AG08396 (cell line): ENCODE data around the gene PHF13.
A peak's percentile ranks its signal among the peaks of the same experiment; 100 is the strongest.
"Not testable (repeated sequence)": the region's sequence is repeated elsewhere in the genome, so short reads cannot be mapped to it uniquely, and the experiment has no call there.

ENCODE experiments used
- DNase-seq: peaks from one replicate; pipeline ENCODE4 v3.0.0; 2012; ENCODE audit warnings: low spot score, mixed read lengths

Gene PHF13

GRCh38 chr1:6587261-6588005 lies 26.1 kb upstream of the PHF13 start:
- DNase-seq, result no peak

- DNase-seq, result no peak
These were observed 25.2 kb upstream of the PHF13 start for GRCh38 chr1:6588128-6588892.

GRCh38 chr1:6588893-6589520 lies 24.5 kb upstream of the PHF13 start:
- no peak for DNase-seq

DNA sequence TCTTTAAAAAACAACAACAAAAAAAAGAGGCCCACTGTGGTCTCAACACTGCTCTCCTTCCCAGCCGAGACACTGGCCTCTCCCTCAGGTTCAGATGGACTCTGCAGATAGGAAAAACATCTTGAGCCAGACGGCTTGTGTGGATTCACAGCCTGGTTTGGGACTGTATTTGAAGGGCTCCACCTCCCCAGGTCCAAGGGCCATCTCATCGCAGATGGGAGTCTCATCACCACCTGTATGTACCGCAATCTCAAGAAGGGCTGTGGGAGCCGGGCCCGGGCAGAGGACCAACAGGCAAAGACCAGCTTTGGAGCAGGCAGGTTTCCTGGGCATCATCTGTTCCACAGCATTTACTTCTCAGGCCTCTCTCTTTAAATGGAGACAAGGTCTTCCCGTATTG lies 23.5 kb upstream of the PHF13 start:
- no peak for DNase-seq

DNA sequence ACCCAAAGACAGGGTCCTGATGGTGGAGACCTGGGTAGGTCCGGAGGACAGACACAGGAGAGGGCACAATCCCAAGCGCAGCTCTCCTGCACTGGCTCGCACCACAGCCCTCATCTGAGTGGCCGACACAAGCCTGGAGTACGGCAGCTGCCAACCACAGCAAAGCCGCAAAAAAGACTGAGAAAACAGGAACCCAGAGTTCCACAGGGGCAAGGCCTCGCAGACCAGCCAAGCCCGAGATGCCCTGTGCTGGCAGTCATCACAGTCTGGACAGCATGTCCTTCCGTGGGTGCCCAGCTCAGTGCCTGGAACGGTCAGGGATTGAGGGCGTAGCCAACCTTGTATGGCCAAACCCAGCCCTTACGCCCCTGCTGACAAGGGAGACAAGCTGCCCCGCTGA lies 22.3 kb upstream of the PHF13 start:
- DNase-seq, result no peak

GRCh38 chr1:6591644-6592043 lies 21.9 kb upstream of the PHF13 start:
- DNase-seq, result no peak

DNA sequence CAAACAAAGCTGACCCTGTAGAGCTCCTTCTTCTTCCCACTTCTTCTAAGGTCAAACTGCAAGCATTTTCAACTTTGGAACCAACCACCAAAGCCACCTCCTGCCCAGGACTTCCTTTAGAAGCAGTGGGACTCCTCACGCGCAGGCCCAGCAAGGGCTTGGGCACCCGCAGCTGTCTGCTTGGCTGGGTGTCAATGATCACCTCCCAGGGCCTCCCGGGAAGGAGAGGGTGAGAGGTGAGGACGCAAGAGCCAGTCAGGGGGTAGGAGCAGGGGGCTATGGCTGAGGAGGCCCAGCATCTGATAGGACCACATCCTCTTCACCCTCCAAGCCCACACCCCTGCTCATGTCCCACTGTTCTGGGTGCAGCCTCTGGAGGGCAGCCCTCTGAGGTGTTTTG lies 21.1 kb upstream of the PHF13 start:
- DNase-seq, result no peak

DNA sequence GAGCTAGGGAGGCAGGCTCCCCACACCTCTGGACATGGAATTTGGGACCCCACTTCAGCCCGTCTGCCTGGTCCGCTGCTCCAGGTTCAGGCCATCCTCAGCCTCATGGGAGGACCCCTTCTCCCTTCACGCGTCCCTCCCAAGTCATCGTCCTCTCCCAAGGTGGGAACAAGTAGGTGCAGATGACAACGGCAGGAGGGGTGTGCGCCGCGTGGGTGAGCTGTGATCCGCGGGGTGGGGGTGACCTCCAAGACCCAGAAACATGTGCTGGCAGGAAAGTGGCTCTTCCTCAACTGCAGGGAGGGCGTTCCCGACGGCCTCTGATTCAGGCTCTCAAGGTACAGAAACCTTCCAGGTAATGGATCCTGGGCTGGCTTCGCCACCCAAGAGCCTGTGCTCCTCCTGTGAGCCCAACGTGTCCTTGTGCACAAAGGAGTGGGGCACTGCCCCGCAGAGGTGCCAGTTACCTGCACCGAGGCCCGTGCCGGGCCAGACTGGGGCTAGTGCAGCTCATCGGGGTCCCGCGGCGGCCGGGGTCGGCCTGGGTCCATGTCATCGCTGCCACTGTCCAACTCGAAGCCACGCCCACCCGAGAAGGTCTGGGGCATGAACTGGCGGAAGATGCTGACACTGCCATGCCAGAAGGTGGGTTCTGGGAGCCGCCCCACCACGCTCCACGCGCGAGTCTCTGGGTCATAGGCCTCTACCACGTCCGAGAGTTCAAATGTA lies 20.5 kb upstream of the PHF13 start:
- no peak for DNase-seq

- no peak for DNase-seq
These were observed 19.7 kb upstream of the PHF13 start for GRCh38 chr1:6593810-6594209.

DNA sequence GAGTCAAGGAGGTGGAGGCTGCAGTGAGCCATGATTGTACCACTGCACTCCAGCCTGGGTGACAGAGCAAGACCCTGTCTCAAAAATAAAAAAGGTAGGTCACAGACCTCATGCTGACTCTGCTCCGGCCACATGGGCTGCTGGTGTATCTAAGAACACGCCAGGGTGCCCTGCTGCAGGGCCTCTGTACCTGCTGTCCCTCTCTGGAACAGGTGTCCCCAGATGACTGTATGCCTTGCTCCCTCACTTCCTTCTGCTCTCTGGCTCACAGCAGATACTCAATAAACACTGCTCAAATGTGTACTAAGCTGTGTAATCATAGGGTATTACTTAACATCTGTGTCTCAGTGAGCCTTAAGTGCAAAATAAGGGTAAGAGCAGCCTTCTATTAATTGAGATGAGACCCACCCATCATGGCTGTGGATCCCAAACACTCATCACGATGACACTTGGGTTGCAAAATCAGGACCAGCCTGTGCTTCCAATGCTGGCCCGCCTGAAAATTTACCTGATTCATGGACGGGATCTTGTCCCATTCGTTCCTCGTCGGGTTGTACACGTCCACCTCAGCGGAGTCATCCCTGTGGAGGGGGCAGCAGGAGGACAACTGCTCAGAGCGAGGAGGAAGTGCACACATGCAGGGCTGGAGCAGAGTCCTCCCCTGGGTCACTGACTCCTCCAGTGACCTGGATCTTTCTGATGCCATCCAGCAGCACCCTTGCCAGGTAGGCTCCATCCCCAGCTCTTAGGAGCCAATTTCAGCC lies 18.4 kb upstream of the PHF13 start:
- DNase-seq, result no peak

DNA sequence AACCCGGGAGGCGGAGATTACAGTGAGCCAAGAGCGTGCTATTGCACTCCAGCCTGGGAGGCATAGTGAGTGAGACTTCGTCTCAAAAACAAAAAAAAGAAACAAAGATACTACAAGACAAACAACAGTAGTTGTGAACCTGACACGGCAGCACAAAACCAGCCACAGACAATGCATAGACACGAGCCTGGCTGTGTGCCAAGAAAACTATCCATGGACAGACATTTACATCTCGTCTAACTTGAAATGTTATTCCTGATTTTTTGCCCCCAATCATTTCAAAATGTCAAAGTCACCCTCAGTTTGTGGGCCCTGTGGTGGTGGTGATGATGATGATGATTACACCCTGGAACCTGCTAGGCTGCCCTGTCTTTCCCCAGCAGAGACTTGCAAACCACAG lies 17.2 kb upstream of the PHF13 start:
- no peak for DNase-seq

DNA sequence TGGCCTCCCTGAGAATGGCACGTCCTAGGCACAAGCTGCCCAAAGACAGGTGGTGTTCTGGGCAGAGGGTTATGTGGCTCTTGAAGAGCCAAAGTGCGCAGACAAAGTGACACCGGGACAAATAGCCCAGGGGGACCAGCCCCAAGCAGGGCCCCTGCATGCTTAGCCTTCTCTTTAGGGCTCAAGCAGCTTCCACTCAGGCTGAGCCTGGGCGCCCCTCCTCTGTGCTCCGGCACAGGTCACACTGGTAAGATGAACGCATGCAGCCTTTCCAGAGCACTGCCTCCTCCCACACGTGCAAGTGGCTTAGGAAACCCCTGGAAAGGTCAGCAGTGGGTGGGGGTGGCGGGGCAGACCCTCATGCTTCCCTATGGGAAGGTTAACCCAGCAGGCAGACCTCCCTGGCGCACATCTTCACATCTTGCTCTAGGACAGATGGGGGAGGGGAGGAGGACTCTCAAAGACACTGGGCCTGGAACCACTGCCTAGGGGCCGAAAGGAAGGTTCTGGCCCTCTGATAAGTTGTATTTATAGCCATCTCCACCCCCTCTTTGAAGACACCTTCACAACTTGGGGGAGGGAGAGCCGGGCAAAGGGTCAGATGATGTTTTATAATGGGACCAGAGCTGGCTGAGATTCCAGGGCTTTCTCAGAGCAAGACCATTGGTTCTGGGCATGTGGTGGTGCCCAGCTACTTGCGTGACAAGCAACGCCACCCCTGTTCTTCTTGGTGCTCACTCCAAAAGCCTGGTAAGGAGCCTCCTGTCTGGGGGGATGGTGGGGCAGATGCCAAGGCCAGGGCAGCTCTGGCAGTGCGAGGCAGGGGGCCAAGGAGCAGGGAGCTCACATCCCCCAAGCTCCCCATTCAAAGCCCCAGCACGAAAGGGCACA lies 16.4 kb upstream of the PHF13 start:
- DNase-seq, result no peak

- no peak for DNase-seq
These were observed 15.8 kb upstream of the PHF13 start for GRCh38 chr1:6597777-6598131.

- no peak for DNase-seq
These were observed 14.2 kb upstream of the PHF13 start for GRCh38 chr1:6599141-6599975.

DNA sequence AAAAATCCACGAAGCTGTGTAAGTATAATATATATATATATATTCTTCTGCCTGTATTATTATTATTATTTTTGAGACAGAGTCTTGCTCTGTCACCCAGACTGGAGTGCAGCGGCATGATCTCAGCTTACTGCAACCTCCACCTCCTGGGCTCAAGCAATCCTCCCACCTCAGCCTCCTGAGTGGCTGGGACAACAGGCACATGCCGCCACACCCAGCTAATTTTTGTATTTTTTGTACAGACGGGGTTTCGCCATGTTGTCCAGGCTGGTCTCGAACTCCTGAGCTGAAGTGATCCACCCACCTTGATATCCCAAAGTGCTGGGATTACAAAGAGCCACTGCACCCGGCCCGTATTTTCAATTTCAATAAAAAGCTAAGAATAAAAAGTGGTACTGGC lies 13.5 kb upstream of the PHF13 start:
- not testable (repeated sequence) for DNase-seq

- DNase-seq, result no peak
These were observed 13.0 kb upstream of the PHF13 start for GRCh38 chr1:6600410-6601048.

DNA sequence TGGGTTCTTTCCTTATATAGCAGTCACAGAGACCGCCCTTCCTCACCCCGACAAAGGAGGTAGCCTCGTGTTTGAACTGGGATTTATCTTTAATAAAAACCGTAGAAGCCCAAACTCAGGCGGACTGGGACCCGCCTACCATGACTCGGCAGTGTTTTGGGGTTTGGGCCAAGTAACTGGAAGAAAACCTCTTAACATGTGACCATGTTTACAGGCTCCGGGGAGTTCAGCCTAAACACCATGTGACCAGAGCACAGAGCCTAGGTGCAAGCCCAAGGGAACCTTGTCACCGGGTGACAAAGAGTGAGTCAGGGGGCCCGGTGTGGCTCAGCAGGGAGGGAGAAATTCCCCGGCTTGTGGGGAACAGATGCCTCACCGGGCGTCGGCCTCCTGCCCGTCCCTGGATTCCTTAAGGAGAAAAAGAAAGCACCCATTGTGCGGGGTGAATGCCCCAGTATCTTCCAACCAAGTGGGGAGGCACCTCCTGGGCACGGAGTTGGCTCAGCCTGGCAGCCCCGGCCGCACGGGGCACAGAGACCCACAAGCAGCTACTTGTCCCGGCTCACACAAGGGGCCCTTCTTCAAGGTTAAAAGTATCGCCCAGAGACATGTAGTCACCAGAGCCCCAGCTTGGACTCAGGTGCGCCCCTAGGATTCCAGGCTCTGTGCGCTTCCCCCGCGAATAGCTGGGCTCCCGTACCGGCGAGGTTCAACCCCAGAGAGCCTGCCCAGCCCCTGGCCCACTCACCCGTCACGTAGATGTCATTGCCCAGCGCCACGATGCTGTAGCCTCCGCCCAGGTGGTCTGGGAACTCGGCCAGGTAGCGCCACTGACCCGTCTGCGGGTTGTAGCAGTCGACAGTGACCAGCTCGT lies 12.2 kb upstream of the PHF13 start:
- DNase-seq, result peak; percentile 94

GRCh38 chr1:6601923-6602668 lies 11.4 kb upstream of the PHF13 start:
- DNase-seq, result peak; percentile 73
